NCI-H1417 (cell line): ENCODE measurements around the gene RARB.

Experiments
- DNase-seq, 3 experiments: peaks; one replicate each; lab custom pipeline; 2025; lab: John Stamatoyannopoulos, UW

Gene RARB

GRCh38 chr3:25427942-25428788 is at the start of gene RARB:
RARB (plus strand) TSS chr3:25428263; CDS start chr3:25428732, 469 bp downstream.
- DNase-seq, result peak in 2 of 3 experiments; percentile 14 to 55

GRCh38 chr3:25378786-25379311 is 49.2 kb upstream of the RARB start:
- no peak for DNase-seq

DNA sequence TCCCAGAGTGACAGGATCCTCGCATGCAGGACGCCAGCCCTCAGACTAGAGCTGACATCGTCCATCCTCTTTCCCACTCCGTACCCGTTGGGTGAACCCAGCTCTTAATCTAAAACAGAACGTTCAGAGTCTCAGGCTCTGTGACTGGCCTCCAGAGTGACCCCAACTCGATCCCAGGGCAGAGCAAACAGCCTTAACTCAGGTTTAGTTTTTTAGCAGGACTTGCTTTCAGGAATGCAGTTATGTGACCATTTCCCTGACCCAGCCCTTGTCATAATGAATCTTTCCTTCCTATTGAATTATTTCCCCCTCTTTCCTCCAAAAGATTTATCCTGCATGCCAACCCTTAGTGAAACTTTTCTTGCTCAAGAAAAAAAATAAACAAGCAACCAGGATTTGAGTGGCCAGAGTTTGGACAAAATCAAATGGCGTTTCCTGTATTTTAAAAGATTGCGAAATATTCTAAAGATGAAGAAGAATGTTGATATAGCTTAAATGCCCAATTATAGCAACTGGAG is 47.8 kb upstream of the RARB start:
- no peak for DNase-seq

GRCh38 chr3:25381083-25381482 is 47.0 kb upstream of the RARB start:
- DNase-seq, result no peak

DNA sequence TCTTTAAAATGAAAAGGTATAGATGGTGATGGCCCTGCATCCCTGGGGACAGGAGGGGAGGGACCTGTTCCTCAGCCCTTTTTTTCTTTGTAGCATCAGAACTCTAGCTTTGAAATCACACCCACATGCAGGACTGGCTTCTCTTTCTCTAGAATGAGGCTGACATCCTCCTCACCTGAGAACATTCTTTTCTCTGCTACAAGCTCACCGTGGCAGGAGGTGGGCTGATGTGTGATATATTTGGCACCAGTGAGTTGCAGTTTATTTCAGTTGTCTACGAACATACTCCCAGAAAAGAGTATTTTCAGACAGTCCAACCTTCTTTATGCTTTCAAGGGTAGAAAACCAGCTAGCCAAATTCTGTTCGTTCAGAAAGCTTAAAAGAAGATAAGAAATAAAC is 43.6 kb upstream of the RARB start:
- no peak for DNase-seq

DNA sequence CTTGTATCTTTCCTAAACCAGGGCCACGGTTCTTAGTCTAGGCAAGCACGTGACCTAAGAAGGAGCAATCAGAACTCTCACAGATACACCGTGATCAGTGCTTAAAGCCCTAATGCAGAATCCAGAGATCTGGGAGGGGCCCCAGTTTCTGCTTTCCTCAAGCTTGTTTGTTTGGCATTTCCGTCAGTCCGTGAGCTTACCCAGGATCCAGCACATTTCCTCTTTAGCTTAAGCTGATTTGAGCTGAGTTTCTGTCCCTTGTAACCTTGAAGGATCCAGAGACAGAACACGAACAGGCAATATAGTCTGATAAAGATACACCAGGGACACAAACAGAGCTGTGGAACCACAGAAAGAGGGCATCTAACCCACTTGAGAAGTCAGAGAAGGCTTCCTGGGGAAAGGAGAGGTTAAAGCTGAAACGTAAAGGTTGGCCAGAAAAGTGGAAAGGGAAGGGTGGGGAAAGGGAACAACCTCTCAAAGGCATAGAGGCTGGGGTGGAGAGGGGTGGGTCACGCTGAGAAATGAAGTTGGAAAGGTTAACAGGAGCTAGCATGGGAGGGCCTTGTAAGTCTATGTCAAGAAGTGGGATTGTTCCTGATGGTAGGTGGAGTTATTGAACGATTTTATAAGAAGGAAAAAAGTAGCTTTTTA is 42.1 kb upstream of the RARB start:
- DNase-seq, result no peak

DNA sequence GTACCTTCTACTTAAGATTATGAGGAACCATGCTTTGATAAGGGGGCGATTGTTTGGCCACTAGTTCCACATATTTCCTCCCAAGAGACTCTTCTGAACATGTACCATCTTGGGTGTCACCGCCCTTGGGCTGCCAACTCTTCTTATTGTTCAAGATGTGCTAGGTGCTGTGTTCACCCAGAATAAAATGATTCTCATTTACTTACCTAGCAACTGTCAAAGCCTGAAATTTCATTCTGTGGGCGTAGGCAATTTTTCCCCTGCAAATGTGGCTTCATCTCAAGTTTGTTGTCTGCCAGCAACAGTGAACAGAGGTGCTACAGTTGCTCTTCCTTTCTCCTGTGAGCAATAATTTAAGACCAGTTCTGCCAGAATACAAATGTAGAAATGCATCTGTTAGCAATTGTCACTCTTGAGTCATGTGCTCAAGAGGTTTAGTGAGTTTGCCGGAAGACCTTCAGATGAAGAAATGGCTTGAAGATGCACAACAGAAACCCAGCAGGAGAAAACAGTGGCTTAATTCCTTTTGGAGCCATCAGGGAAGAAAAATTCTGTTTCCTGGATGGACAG is 41.3 kb upstream of the RARB start:
- no peak for DNase-seq

DNA sequence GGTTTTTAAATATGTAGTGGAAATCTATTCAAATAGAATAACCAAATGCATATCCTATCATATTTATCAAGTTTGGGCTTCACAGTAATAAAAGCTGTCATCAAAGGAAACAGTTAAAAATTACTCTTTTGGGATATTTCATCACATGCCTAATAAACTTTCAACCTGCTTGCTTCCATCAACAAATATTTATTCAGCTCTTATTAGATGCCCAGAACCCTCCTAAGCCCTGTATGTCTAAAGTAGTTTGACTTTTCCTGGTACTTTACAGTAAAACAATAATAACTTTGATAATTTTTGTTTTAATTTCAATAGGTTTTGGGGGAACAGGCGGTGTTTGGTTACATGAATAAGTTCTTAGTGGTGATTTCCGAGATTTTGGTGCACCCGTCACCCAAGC is 37.5 kb upstream of the RARB start:
- no peak for DNase-seq

DNA sequence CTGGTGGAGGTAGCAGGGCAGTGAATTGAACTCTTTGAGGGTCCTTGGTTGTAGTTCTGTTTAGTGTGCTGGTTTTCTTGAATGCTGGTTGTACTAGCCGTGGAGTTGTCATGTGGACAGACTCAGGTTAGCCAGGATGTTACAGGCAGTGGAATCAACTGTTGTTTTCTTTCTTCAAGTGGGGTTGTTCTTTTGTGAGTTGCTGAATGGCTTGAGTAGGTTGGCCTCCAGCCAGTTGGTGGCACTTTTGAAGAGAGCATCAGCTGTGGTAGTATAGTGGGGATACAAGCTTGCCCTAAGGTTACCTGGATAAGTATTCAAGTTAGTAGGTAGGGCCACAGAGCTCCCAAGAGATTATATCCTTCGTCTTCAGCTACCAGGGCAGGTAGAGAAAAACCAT is 31.8 kb upstream of the RARB start:
- no peak for DNase-seq

DNA sequence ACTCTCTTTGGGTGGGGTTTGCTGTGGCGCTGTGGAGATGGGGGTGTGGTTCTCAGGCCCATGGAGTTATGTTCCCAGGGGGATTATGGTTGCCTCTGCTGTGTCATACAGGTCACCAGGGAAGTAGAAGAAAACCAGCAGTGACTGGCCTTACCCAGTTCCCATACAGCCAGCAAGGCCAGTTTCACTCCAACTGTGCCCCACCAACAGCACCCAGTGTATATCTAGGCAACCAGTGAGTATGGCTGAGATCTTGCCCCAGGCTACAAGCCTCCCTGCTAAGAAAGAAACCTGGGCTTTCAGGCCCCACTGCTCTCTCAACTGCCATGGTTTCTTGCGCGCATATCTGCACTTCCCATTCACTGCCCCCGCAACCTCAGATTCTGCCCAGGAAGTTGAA is 31.4 kb upstream of the RARB start:
- DNase-seq, result no peak

GRCh38 chr3:25397150-25397549 is 30.9 kb upstream of the RARB start:
- DNase-seq, result no peak

DNA sequence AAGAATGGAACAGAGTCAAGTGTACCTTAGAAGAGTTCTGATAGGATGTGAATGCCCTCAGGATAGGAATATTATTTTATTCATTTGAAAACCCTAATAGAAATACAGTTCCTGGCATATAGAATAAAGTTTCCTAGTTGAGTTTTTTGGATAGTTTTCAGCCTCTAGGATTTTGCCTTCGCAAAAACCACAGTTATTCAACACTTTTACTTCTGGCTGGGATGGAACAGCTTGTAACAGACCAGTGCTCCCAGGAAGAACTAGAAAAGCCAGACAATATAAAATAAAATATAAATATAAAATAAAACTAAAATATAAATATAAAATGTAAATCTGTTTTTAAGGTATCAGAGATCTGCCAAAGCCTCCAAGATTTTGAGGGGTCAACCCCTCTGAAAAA is 27.5 kb upstream of the RARB start:
- no peak for DNase-seq

GRCh38 chr3:25403968-25404367 is 24.1 kb upstream of the RARB start:
- DNase-seq, result no peak

GRCh38 chr3:25404569-25404968 is 23.5 kb upstream of the RARB start:
- no peak for DNase-seq

GRCh38 chr3:25405335-25405734 is 22.7 kb upstream of the RARB start:
- DNase-seq, result no peak

DNA sequence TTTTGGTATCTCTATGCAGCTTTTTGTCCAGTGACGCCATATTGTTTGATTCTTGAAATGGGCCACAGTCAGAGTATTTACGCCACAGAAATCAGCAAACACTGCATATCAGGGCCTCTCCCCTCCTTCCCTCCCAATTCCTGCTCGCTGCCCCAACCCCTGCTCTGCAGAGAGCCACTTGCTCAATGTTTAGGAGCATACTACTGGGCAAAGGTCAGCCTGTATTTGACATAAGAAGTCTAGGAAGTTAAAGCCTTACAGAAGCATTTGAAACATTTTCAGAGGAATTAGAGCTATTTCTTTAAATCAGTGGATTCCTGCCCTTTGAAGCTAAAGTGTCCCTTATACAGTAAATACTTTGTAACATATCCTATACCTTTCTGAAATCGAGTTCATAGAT is 17.4 kb upstream of the RARB start:
- DNase-seq, result no peak

- no peak for DNase-seq
These were observed 15.8 kb upstream of the RARB start for GRCh38 chr3:25412269-25412668.

- no peak for DNase-seq
These were observed 11.9 kb upstream of the RARB start for GRCh38 chr3:25416176-25416575.

DNA sequence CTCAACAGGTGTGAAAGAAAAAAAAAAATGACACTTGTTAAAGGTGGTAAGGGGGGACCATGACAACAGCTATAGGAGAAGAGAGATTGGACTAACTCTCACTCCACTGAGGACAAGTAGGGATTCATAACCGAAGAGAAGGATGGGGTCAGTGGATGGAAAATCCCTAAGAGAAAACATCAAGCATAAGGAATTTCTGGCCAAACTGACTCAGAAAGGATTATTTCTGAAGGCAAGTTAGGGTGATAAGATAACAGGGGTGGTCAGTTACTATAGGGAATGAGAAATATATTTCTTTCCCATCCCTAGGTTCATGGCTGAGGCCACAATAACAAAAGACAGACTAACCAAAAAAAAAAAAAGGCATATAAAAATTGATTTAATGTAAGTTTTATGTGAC is 9.5 kb upstream of the RARB start:
- DNase-seq, result no peak

GRCh38 chr3:25419251-25419650 is 8.8 kb upstream of the RARB start:
- DNase-seq, result no peak

- DNase-seq, result no peak
These were observed 7.9 kb upstream of the RARB start for GRCh38 chr3:25420147-25420546.

GRCh38 chr3:25420885-25421284 is 7.2 kb upstream of the RARB start:
- DNase-seq, result no peak

DNA sequence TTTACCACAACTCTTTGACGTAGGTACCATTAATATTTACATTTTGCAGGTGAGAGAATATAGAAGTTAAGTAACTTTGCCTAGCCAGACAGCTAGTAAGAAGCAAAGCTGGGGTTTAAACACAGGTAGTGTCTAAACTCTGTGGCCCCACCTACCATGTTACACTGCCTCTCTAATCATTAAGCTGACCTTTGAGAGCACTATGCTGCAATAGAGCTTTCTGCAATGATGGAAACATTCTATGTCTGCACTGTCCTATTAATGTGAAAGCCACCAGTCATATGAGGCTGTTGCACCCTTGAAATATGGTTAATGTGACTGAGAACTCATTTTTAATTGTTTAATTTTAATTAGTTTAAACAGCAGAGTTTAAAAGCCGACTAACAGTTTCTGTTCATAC is 6.3 kb upstream of the RARB start:
- DNase-seq, result no peak
